HUES48 (cell line): ENCODE measurements around the gene RELA.

ENCODE experiments used
- H3K27ac ChIP-seq: one replicate; pipeline ENCODE4 v1.7.0; 2013; ENCODE audit warnings: low read depth, low read length, inconsistent platforms
- H3K27me3 ChIP-seq: 2 replicates; pipeline ENCODE4 v1.6.1; 2013; ENCODE audit warnings: mild to moderate bottlenecking, low read length; ENCODE audit not compliant: control insufficient read depth, insufficient read depth
- H3K36me3 ChIP-seq: 2 replicates; pipeline ENCODE4 v1.6.1; 2013; ENCODE audit warnings: low read length; ENCODE audit not compliant: control insufficient read depth, insufficient read depth
- H3K4me1 ChIP-seq: 2 replicates; pipeline ENCODE4 v1.6.1; 2013; ENCODE audit warnings: mild to moderate bottlenecking, low read length; ENCODE audit not compliant: control insufficient read depth, insufficient read depth
- H3K4me3 ChIP-seq: 2 replicates; pipeline ENCODE4 v1.5.1; 2013; ENCODE audit warnings: mild to moderate bottlenecking, low read depth, low read length
- H3K9ac ChIP-seq: 2 replicates; pipeline ENCODE4 v1.6.1; 2013; ENCODE audit warnings: mild to moderate bottlenecking, low read depth, low read length, moderate library complexity
- H3K9me3 ChIP-seq: 2 replicates; pipeline ENCODE4 v1.6.1; 2013; ENCODE audit warnings: low read length; ENCODE audit not compliant: control insufficient read depth, insufficient read depth

RELA gene

GRCh38 chr11:65654375-65655349, 8.1 kb downstream of the RELA start:
- H3K4me3 ChIP-seq: no peak overlapping the region
- peaks cover 72% of the 10 kb centered on the region for H3K36me3 ChIP-seq
- H3K27me3 ChIP-seq: no peaks in the 10 kb centered on the region
- no peak overlapping the region for H3K9ac ChIP-seq
- H3K4me1 ChIP-seq: peaks cover 6% of the 10 kb centered on the region
- H3K9me3 ChIP-seq: no peaks in the 10 kb centered on the region
- H3K27ac ChIP-seq: no peak overlapping the region

- H3K27ac ChIP-seq: peak overlapping the region; percentile 98
- H3K9me3 ChIP-seq: no peaks in the 10 kb centered on the region
- peaks cover 61% of the 10 kb centered on the region for H3K36me3 ChIP-seq
- peak overlapping the region; percentile 84 for H3K9ac ChIP-seq
- no peaks in the 10 kb centered on the region for H3K27me3 ChIP-seq
- H3K4me3 ChIP-seq: peak overlapping the region; percentile 71
- H3K4me1 ChIP-seq: peaks cover 6% of the 10 kb centered on the region
Measured at GRCh38 chr11:65653229-65654225, 9.2 kb downstream of the RELA start.

DNA sequence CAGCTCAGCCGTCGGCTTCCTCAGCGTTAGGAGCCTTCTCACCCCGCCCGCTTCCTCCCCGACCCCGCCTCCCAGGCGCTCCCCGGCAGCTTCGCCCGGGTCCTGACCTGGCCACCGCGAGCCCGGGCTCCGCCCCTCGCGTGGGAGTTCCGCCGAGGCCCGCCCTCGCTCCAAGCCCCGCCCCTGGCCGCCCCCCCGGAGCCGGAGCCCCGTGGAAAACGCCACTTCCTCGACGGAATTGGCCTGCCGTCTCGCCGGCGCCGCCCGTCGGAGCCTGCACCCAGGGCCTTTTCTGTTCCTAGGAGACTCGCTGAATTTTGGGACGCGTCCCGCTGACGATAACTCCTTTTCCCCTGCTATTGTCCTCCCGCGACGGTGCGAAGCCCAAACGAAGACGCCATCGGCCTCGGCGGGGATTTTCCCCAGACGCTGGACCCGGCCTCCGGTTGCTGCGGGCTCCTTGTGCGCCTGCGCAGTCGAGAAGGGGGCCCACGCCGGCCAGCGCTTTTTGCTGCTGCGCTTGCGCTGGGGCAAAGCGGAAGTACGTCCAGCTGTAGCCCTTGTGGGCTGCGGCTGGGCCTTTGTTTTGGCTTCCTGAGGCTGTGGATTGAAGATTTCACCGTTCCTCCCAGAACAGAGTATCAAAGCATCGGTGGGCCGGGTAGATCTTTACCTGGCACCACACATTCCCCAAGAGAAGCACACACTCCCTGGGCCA, 10.0 kb downstream of the RELA start:
- H3K4me3 ChIP-seq: peak overlapping the region; percentile 71
- no peaks in the 10 kb centered on the region for H3K27me3 ChIP-seq
- peaks cover 53% of the 10 kb centered on the region for H3K36me3 ChIP-seq
- H3K9ac ChIP-seq: peak overlapping the region; percentile 84
- peaks cover 6% of the 10 kb centered on the region for H3K4me1 ChIP-seq
- peak overlapping the region; percentile 98 for H3K27ac ChIP-seq
- no peaks in the 10 kb centered on the region for H3K9me3 ChIP-seq

DNA sequence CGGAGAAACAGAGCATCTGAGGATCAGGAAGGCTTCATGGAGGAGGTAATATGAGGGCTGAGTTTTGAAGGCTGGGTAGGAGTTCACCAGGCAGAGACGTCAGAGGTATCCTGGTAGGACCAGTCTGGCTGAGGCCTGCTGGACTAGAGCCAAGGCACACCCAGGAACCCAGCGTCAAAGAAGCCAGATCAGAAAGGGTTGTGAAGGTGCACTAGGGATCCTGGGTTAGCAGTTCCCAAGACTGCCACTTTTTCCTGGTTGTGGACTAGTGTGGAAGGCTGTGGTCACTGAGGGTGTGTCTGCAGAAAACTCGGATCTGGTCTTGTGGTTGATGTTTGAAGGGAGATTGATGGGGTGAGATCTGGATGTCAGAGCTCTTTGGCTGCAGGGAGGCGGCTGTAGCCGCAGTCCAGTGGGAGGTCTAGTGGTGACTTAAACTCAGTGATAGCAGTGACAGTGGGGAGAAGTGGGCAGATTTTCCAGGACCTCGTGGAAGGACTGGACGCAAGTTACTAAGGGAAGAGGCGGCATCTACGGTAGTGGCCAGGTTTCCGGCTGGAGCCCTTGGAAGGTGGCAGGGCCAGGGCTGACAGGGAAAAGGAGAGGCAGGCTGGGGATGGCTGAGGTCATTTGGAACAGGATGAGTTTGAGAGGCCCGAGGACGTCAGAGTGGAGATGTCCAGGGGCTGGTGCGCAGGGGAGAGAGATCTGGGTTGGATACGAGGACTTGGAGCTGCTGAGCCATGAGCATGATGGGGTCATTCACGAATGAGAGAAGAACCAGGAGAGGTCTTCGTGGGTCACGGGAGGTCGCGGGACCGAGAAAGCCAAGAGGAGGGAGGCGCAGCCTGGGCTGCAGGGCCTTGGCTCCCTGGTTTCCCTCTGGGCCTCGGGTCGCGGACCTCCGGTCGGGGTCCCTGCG, 10.9 kb downstream of the RELA start:
- H3K4me3 ChIP-seq: peak overlapping the region; percentile 71
- H3K9ac ChIP-seq: peak overlapping the region; percentile 27; the same call in 1 of the 2 replicates
- peak overlapping the region; percentile 98 for H3K27ac ChIP-seq
- H3K27me3 ChIP-seq: no peaks in the 10 kb centered on the region
- H3K9me3 ChIP-seq: no peaks in the 10 kb centered on the region
- H3K36me3 ChIP-seq: peaks cover 44% of the 10 kb centered on the region
- H3K4me1 ChIP-seq: peaks cover 6% of the 10 kb centered on the region

GRCh38 chr11:65651339-65651588, 11.5 kb downstream of the RELA start:
- H3K36me3 ChIP-seq: peaks cover 41% of the 10 kb centered on the region
- no peaks in the 10 kb centered on the region for H3K9me3 ChIP-seq

GRCh38 chr11:65650547-65651338, 12.0 kb downstream of the RELA start:
- Histone ChIP-seq H3K27me3 (no peaks in the 10 kb centered on the region), H3K27ac (no peak overlapping the region), H3K36me3 (peaks cover 35% of the 10 kb centered on the region)

More at GRCh38 chr11:65651339-65651588, 11.5 kb downstream of the RELA start:
- H3K9ac ChIP-seq: no peak overlapping the region
- no peak overlapping the region for H3K27ac ChIP-seq
- H3K4me1 ChIP-seq: peaks cover 6% of the 10 kb centered on the region
- H3K27me3 ChIP-seq: no peaks in the 10 kb centered on the region
- H3K4me3 ChIP-seq: no peak overlapping the region

DNA sequence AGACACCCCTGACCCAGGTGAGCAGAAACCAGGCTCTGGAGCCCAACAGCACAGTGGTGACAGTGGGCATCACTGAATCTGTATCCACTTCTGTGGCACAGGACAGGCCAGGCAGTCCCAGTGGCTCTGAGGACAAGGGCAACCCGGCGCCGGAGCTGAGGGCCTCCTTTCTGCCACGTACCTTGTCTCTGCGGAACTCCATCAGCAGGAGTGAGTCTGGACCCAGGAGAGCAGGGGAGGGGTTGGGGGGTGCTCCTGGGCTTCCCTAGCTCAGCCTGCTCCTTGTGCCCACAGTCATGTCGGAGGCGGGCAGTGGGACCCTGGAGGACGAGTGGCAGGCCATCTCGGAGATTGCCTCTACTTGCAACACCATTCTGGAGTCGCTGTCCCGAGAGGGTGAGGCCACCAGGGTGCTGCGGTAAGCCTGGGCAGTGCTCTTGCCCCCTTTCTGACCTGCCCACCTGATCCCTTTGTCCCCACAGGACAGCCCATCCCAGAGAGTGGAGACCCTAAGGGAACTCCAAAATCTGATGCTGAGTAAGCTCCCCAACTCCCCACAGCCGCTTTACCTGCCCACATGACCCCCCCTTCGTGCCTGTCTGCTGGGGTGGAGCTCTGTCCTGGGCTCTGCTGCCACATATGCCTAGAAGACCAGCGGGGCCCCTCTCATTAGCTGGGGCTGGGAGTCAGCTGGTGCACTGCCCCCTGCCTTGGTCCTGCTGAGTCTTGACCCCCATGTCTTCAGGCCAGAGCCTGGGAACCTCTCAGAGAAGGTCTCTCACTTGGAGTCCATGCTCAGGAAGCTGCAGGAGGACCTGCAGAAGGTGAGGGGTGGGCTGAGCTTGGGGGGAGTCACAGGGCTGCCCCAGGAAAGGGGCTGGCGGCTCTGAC, 12.8 kb downstream of the RELA start:
- peaks cover 6% of the 10 kb centered on the region for H3K4me1 ChIP-seq
- H3K36me3 ChIP-seq: peaks cover 27% of the 10 kb centered on the region
- H3K27ac ChIP-seq: peak overlapping the region; percentile 1
- H3K9me3 ChIP-seq: no peaks in the 10 kb centered on the region
- no peaks in the 10 kb centered on the region for H3K27me3 ChIP-seq
- H3K9ac ChIP-seq: no peak overlapping the region
- no peak overlapping the region for H3K4me3 ChIP-seq

More at GRCh38 chr11:65650547-65651338, 12.0 kb downstream of the RELA start:
- no peak overlapping the region for H3K9ac ChIP-seq
- H3K9me3 ChIP-seq: no peaks in the 10 kb centered on the region
- H3K4me3 ChIP-seq: no peak overlapping the region
- peaks cover 6% of the 10 kb centered on the region for H3K4me1 ChIP-seq

DNA sequence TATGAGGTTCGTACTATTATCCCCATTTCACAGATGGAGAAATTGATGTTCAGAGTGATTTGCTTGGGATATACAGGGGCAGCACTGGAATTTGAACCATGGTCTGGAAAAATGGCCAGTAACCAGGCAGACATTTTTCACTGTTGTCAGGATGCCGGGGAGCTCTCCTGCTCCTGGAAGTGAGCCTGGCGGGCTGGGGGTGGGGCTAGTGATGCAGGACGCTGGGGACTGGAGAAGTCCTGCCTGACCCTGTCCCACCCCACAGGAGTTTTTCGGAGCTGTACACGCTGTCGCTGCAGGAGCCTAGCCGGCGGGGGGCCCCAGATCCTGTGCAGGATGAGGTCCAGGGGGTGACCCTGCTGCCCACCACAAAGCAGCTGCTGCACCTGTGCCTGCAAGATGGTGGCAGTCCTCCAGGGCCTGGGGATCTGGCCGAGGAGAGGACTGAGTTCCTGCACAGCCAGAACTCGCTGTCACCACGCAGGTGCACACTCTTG, 13.7 kb downstream of the RELA start:
- Histone ChIP-seq H3K4me3 (no peak overlapping the region), H3K27ac (no peak overlapping the region), H3K9ac (no peak overlapping the region), H3K4me1 (peaks cover 6% of the 10 kb centered on the region), H3K9me3 (no peaks in the 10 kb centered on the region), H3K27me3 (no peaks in the 10 kb centered on the region), H3K36me3 (peaks cover 21% of the 10 kb centered on the region)
